Glutamatergic neuron (in vitro differentiated cells): Measurements from ENCODE around the gene OR1F1. TPM values are rescaled to one million over a fixed set of nuclear protein-coding genes. Genes with fewer than 3 reads are reported as not detected.

ENCODE experiments used
- DNase-seq: peaks from one replicate; pipeline ENCODE4 v3.0.0; 2022
- H3K27ac Mint-ChIP-seq: one replicate; pipeline ENCODE4 v1.8.0; 2020; ENCODE audit warnings: mild to moderate bottlenecking, mixed read lengths, inconsistent platforms; ENCODE audit not compliant: unreplicated experiment
- H3K27me3 Mint-ChIP-seq: one replicate; pipeline ENCODE4 v1.8.0; 2020; ENCODE audit warnings: mild to moderate bottlenecking, moderate library complexity, mixed read lengths, inconsistent platforms; ENCODE audit not compliant: unreplicated experiment
- H3K36me3 Mint-ChIP-seq: one replicate; pipeline ENCODE4 v1.8.0; 2020; ENCODE audit warnings: mild to moderate bottlenecking, mixed read lengths, inconsistent platforms; ENCODE audit not compliant: unreplicated experiment
- H3K4me1 Mint-ChIP-seq: one replicate; pipeline ENCODE4 v1.8.0; 2020; ENCODE audit warnings: mild to moderate bottlenecking, low read depth, mixed read lengths, inconsistent platforms; ENCODE audit not compliant: unreplicated experiment
- H3K4me3 Mint-ChIP-seq: one replicate; pipeline ENCODE4 v1.8.0; 2020; ENCODE audit warnings: mild to moderate bottlenecking, mixed read lengths, inconsistent platforms; ENCODE audit not compliant: unreplicated experiment
- H3K9me3 Mint-ChIP-seq: one replicate; pipeline ENCODE4 v1.8.0; 2020; ENCODE audit warnings: mild to moderate bottlenecking, moderate library complexity, mixed read lengths, inconsistent platforms; ENCODE audit not compliant: unreplicated experiment
- CTCF ChIP-seq: fragments of 200-600 bp; sonication (generic); IDR thresholded peaks from one replicate; pipeline ENCODE4 v1.5.0; 2021; ENCODE audit not compliant: partially characterized antibody, unreplicated experiment
- total RNA-seq: library from RNA; stranded (reverse); fragmentation: NEBNext Ultra II Directional; extraction: Animal tissue kit (Norgen Biotek cat#: 25700); gene quantifications from one replicate; pipeline ENCODE4 v1.2.1, GENCODE V29; 2021; ENCODE audit not compliant: unreplicated experiment

The OR1F1 gene
- total RNA-seq, 1 donor from 2014 or later, result not detected

DNA sequence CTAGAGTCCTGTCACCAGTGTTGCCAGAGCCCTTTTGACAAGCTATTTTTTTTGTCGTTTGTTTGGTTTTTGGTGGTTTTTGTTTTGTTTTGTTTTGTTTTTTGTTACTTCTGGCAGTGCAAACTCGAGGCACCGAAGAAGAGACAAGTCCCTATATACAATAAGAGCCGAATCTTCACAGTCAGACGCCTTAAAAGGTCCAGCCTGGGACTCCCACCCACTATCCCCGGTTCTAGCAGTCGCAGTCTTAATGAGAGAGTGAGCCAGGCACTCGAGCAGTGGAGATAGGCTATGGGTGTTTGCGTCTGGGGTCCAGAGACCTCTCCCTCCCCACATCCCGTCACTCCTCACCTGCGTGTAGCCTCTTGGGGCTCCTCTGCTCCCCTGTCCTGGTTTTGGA is 1.9 kb downstream of the OR1F1 start:
- H3K36me3 Mint-ChIP-seq, result peaks cover 5% of the 10 kb centered on the region
- H3K4me1 Mint-ChIP-seq, result peaks cover 7% of the 10 kb centered on the region
- H3K4me3 Mint-ChIP-seq, result peak overlapping the region; percentile 92
- H3K27ac Mint-ChIP-seq, result peak overlapping the region; percentile 62
- DNase-seq, result no peak
- H3K9me3 Mint-ChIP-seq, result peaks cover 27% of the 10 kb centered on the region
- no peak for TF ChIP-seq CTCF
- peaks cover 33% of the 10 kb centered on the region for H3K27me3 Mint-ChIP-seq

DNA sequence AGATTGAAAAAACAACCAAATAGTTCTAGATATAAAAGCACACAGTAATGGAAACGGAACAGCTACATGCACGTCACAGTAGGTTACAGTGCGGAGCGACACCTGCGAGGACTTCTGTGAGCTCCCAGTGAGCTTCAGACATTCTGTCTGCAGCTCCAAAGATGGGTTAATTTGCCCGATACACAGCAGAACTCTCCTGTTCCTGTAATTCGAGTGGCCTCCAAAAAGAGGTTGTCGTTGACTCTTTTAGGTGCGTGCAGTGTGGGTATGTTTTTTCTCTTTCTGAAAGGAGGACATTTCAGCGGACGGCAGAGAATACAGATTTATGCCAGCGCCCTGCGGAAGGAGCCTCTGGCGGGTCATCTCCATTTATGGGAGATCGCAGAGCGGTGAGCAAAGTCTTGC is 2.9 kb downstream of the OR1F1 start:
- no peak overlapping the region for H3K27ac Mint-ChIP-seq
- H3K4me1 Mint-ChIP-seq, result peaks cover 7% of the 10 kb centered on the region
- peaks cover 5% of the 10 kb centered on the region for H3K36me3 Mint-ChIP-seq
- no peak for TF ChIP-seq CTCF
- peaks cover 33% of the 10 kb centered on the region for H3K27me3 Mint-ChIP-seq
- peak overlapping the region; percentile 91 for H3K4me3 Mint-ChIP-seq
- H3K9me3 Mint-ChIP-seq, result peaks cover 27% of the 10 kb centered on the region
- no peak for DNase-seq

DNA sequence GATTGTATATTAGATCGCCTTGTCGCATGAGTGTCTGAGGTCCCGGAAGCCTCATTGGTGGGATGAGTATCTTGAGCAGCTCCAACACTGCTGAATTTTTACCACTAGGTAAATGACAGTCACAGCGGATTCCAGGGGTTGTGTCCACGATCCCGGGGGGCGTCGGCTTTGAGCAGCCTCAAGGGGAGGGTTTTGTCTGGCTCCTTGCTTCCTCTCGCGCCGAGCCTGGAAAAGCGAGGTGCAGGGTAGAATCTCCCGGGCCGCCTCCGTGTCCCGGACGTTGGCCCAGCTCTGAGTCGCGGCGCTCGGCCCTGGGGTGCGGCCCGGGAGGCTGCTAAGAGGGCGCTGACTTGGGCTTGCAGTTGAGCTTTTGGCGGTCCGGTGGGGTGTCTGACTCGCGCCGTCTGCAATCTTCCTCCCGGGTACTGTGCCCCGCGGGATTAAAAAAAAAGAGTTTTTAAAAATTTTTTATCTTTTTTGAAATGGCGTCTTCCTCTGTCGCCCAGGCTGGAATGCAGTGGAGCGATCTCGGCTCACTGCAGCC is 4.5 kb downstream of the OR1F1 start:
- Mint-ChIP-seq H3K27me3 (peaks cover 30% of the 10 kb centered on the region), H3K36me3 (peaks cover 5% of the 10 kb centered on the region), H3K4me1 (peaks cover 7% of the 10 kb centered on the region), H3K27ac (no peak overlapping the region), H3K9me3 (peaks cover 25% of the 10 kb centered on the region), H3K4me3 (no peak overlapping the region)
- no peak for TF ChIP-seq CTCF
- DNase-seq, result no peak

DNA sequence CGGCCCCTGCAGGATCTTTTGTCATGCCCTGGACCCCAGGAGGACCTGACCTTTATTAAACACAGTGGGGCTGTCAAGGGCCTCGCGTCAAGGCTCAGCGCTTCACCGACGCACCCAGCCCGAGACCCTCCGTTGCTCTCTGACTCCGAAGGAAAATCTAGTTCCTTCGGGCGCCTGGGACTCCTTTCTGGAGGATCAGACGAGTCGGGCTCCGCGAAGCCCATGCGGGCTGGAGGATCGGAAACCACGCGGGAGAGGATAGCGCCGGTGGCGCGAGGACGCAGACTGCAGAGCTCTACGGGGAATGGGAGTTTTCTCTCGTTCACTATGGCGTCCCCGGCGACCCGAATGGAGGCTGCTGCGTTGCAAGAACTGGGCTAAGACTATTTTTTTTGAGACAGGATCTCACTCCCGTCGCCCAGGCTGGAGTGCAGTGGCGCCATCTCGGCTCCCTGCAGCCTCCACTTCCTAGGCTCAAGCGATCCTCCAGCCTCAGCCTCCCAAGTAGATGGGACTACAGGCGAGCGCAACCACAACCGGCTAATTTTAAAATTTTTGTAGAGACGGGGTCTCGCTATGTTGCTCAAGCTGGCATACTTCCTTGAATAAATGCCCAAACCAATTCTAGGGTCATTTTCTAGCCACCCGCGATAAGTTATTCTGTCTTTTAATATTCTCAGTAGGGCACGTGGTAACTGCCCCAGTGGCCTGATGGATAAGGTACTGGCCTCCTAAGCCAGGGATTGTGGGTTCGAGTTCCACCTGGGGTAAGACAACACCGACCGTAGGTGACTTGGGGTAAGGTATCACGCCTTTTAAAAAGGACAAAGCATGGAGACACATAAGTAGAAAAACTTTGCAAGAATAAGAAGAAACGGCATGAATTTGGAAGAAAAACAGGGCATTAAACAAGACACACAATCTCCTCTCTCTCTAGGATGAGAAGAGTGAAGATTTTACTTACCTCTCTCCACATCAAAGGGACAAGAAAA is 5.5 kb downstream of the OR1F1 start:
- no peak overlapping the region for H3K4me3 Mint-ChIP-seq
- H3K27me3 Mint-ChIP-seq, result peaks cover 26% of the 10 kb centered on the region
- H3K9me3 Mint-ChIP-seq, result peaks cover 20% of the 10 kb centered on the region
- peaks cover 5% of the 10 kb centered on the region for H3K36me3 Mint-ChIP-seq
- DNase-seq, result no peak
- peaks cover 5% of the 10 kb centered on the region for H3K4me1 Mint-ChIP-seq
- H3K27ac Mint-ChIP-seq, result no peak overlapping the region
- no peak for TF ChIP-seq CTCF

- Mint-ChIP-seq H3K27me3 (peaks cover 16% of the 10 kb centered on the region), H3K4me1 (peaks cover 3% of the 10 kb centered on the region), H3K27ac (no peak overlapping the region), H3K36me3 (peaks cover 5% of the 10 kb centered on the region), H3K4me3 (no peak overlapping the region), H3K9me3 (peaks cover 10% of the 10 kb centered on the region)
- no peak for TF ChIP-seq CTCF
- DNase-seq, result no peak
Measured at GRCh38 chr16:3194792-3195191, 6.8 kb downstream of the OR1F1 start.
